Liver (tissue), 9 donors: ENCODE data around the gene ARIH2. TPM values are rescaled to one million over a fixed set of nuclear protein-coding genes. Genes with fewer than 3 reads are reported as not detected.

Experiments used
- DNase-seq: peaks from one replicate; pipeline ENCODE4 v3.0.0-alpha.2; 2017; ENCODE audit warnings: low spot score
- H3K27ac ChIP-seq, 2 donors: one replicate each; pipeline ENCODE4 v1.7.0; 2013; ENCODE audit warnings: inconsistent platforms in 2 of 2, low read length in 2 of 2, control low read depth in 1 of 2, low read depth in 1 of 2, mild to moderate bottlenecking in 1 of 2
- H3K27me3 ChIP-seq, 4 donors: one replicate each; pipeline versions ENCODE4 v1.6.1 to v1.7.0; 2013; ENCODE audit warnings: low read length in 3 of 4, inconsistent platforms in 1 of 4, mild to moderate bottlenecking in 1 of 4, moderate library complexity in 1 of 4; ENCODE audit not compliant: control insufficient read depth in 4 of 4, insufficient read depth in 4 of 4
- H3K36me3 ChIP-seq, 4 donors: one replicate each; pipeline versions ENCODE4 v1.6.1 to v1.7.0; 2013; ENCODE audit warnings: low read length in 3 of 4, mild to moderate bottlenecking in 3 of 4, low read depth in 1 of 4, moderate library complexity in 1 of 4; ENCODE audit not compliant: control insufficient read depth in 4 of 4, insufficient read depth in 3 of 4
- H3K4me1 ChIP-seq, 4 donors: one replicate each; pipeline versions ENCODE4 v1.6.1 to v1.7.0; 2013; ENCODE audit warnings: low read length in 3 of 4, mild to moderate bottlenecking in 3 of 4, moderate library complexity in 1 of 4; ENCODE audit not compliant: control insufficient read depth in 4 of 4, insufficient read depth in 4 of 4
- H3K4me3 ChIP-seq, 3 donors: one replicate each; pipeline versions ENCODE4 v1.6.1 to v1.7.0; 2013; ENCODE audit warnings: low read length in 3 of 3, control low read depth in 1 of 3, low read depth in 1 of 3, mild to moderate bottlenecking in 1 of 3
- H3K9ac ChIP-seq, 2 donors: one replicate each; pipeline ENCODE4 v1.7.0; 2013; ENCODE audit warnings: low read length in 2 of 2, mild to moderate bottlenecking in 2 of 2, moderate library complexity in 2 of 2, control low read depth in 1 of 2, low read depth in 1 of 2
- H3K9me3 ChIP-seq, 4 donors: one replicate each; pipeline versions ENCODE4 v1.6.1 to v1.7.0; 2013; ENCODE audit warnings: low read length in 3 of 4; ENCODE audit not compliant: control insufficient read depth in 4 of 4
- ATF3 ChIP-seq: IDR thresholded peaks from 2 replicates; pipeline ENCODE4 v1.6.1; 2016; ENCODE audit warnings: antibody characterized with exemption
- EGR1 ChIP-seq, 2 donors: IDR thresholded peaks; 2 replicates each; pipeline ENCODE4 v1.6.1; 2016 to 2018; ENCODE audit warnings: antibody characterized with exemption in 2 of 2, low read depth in 2 of 2
- FOXA1 ChIP-seq: IDR thresholded peaks from 2 replicates; pipeline ENCODE4 v1.6.1; 2016; ENCODE audit warnings: antibody characterized with exemption
- FOXA2 ChIP-seq: IDR thresholded peaks from 2 replicates; pipeline ENCODE4 v1.6.1; 2016; ENCODE audit warnings: antibody characterized with exemption
- GABPA ChIP-seq, 2 donors: IDR thresholded peaks in 1 of 2; conservative IDR thresholded peaks in 1 of 2; 2 replicates each; pipeline ENCODE4 v1.6.1; 2016; ENCODE audit warnings: antibody characterized with exemption in 2 of 2, mild to moderate bottlenecking in 1 of 2, moderate library complexity in 1 of 2
- HNF4A ChIP-seq, 2 donors: conservative IDR thresholded peaks; 2 replicates each; pipeline ENCODE4 v1.6.1; 2016; ENCODE audit warnings: antibody characterized with exemption in 2 of 2, mild to moderate bottlenecking in 2 of 2
- HNF4G ChIP-seq: IDR thresholded peaks from 2 replicates; pipeline ENCODE4 v1.6.1; 2016; ENCODE audit warnings: antibody characterized with exemption
- NR2F2 ChIP-seq: IDR thresholded peaks from 2 replicates; pipeline ENCODE4 v1.6.1; 2016; ENCODE audit warnings: antibody characterized with exemption
- RAD21 ChIP-seq, 2 donors: IDR thresholded peaks; 2 replicates each; pipeline ENCODE4 v1.6.1; 2016; ENCODE audit warnings: antibody characterized with exemption in 2 of 2, mild to moderate bottlenecking in 2 of 2
- REST ChIP-seq: IDR thresholded peaks from 2 replicates; pipeline ENCODE4 v1.6.1; 2016; ENCODE audit warnings: antibody characterized with exemption, mild to moderate bottlenecking
- RXRA ChIP-seq, 2 donors: IDR thresholded peaks; 2 replicates each; pipeline ENCODE4 v1.6.1; 2017 to 2018; ENCODE audit warnings: antibody characterized with exemption in 2 of 2, mild to moderate bottlenecking in 1 of 2
- SP1 ChIP-seq: IDR thresholded peaks from 2 replicates; pipeline ENCODE4 v1.6.1; 2018; ENCODE audit warnings: antibody characterized with exemption, mild to moderate bottlenecking
- TAF1 ChIP-seq: conservative IDR thresholded peaks from 2 replicates; pipeline ENCODE4 v1.6.1; 2016; ENCODE audit warnings: antibody characterized with exemption, mild to moderate bottlenecking
- YY1 ChIP-seq: IDR thresholded peaks from 2 replicates; pipeline ENCODE4 v1.6.1; 2016; ENCODE audit warnings: antibody characterized with exemption, mild to moderate bottlenecking
- ZBTB33 ChIP-seq: IDR thresholded peaks from 2 replicates; pipeline ENCODE4 v1.6.1; 2016; ENCODE audit warnings: antibody characterized with exemption
- WGBS: extraction: QIAGEN DNeasy Blood & Tissue Kit; methylation state at CpG from one replicate; pipeline ENCODE4 v1.1.7; 2013; 5-methylcytosine and 5-hydroxymethylcytosine counted together
- polyA plus RNA-seq, 2 donors: library from polyadenylated mRNA; stranded (reverse) in 1 of 2; unstranded in 1 of 2; fragments of 200-250 nt in 1 of 2; fragments of >200 nt in 1 of 2; fragmentation: Nextera tagmentation in 1 of 2; extraction: Ambion mirVana in 1 of 2; gene quantifications; one replicate each; pipeline versions ENCODE4 v1.2.1 to v1.2.3, GENCODE V29; 2013 to 2015
- total RNA-seq, 2 donors: library from RNA; depleted of rRNA; stranded (reverse); fragments of >200 nt; gene quantifications; one replicate each; pipeline ENCODE4 v1.2.3, GENCODE V29; 2014
- TF ChIP-seq, protein P1 (sequence below): IDR thresholded peaks from 2 replicates; pipeline ENCODE4 v1.6.1; 2016; ENCODE audit warnings: antibody characterized with exemption
- TF ChIP-seq, protein P2 (sequence below): fragments of 150-350 bp; IDR thresholded peaks from 2 replicates; pipeline ENCODE4 v1.5.1; 2017; ENCODE audit warnings: improper control_type of control experiment, low read depth, low read length; ENCODE audit not compliant: missing input control
- donor health status: healthy.
- donor health status: healthy.
- donor health status: healthy.
- donor health status: healthy.
- donor health status: healthy.

ARIH2 gene
- total and polyA plus RNA-seq, 4 donors, result 24.8 to 63.5 (median 31.0) TPM

DNA sequence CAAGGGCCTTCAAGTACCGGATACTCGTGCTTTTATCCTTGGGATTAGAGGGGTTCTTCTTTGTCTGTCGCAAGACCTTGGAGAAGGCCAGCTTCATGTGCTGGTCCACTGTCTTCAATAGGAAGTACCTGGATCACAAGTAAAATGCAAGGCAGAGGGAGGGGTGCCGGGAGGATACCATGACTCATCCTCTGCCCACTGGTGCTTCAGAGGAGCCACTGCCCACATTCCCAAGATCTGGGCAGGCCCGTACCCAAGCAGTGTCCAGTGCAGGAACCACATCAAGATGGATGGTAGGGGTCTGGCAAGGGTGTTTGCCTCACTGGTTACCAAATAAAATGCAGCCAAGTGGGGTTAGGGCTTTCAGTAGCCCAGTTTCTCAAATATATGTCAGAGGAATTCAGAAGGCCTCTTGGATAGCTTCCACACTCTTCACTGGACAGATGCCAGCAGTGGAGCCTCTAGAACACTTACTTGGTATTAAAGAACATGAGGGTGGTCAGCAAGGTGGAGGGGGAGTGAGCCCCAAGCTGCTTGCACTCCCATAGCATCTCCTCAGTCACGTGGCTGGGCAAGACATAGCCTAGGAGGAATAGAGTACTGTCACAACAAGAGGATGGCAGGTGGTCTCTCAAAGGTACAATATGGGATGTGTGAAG is 114.1 kb downstream of the ARIH2 start:
- peaks cover 7 to 38% (median 32%) of the 10 kb centered on the region in 4 donors for H3K36me3 ChIP-seq
- 96% methylated on average over 6 of the region's 6 CpGs for WGBS

DNA sequence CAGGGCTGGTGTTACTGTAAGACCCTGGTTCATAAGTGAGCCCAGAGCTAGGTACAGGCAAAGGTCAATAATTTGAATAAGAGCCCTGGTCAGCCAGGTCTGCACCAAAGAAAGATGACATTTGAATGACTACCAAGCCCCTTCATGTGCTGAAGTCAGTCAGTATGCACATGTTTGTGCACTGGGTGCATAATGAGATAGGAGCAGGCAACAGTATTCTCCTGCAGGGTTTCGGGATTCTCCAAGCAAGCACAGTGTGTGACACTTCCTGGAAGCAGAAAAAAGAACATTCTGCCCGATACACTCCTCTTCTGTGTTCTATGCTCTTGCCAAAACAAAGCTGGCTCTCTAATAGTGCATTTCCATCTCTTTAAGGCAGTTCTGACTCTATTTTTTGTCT is 116.0 kb downstream of the ARIH2 start:
- Histone ChIP-seq H3K4me1 (no peaks in the 10 kb centered on the region), H3K4me3 (no peak overlapping the region), H3K9me3 (no peaks in the 10 kb centered on the region), H3K36me3 (peaks cover 9 to 38% (median 32%) of the 10 kb centered on the region in 4 donors), H3K27ac (no peak overlapping the region), H3K9ac (no peak overlapping the region), H3K27me3 (no peaks in the 10 kb centered on the region)
- 90% methylated on average over 2 of the region's 2 CpGs for WGBS
- DNase-seq, result no peak
- no peak for TF ChIP-seq ZBTB33
- no peak for TF ChIP-seq GABPA (IDR thresholded peaks at IDR 0.05 in 1 of 2, conservative IDR thresholded peaks at IDR 0.05 in 1 of 2)
- TF ChIP-seq TAF1, result no peak
- TF ChIP-seq HNF4G, result no peak
- TF ChIP-seq, protein P1, sequence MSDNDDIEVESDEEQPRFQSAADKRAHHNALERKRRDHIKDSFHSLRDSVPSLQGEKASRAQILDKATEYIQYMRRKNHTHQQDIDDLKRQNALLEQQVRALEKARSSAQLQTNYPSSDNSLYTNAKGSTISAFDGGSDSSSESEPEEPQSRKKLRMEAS, result no peak
- TF ChIP-seq FOXA1, result no peak
- TF ChIP-seq, protein P2, sequence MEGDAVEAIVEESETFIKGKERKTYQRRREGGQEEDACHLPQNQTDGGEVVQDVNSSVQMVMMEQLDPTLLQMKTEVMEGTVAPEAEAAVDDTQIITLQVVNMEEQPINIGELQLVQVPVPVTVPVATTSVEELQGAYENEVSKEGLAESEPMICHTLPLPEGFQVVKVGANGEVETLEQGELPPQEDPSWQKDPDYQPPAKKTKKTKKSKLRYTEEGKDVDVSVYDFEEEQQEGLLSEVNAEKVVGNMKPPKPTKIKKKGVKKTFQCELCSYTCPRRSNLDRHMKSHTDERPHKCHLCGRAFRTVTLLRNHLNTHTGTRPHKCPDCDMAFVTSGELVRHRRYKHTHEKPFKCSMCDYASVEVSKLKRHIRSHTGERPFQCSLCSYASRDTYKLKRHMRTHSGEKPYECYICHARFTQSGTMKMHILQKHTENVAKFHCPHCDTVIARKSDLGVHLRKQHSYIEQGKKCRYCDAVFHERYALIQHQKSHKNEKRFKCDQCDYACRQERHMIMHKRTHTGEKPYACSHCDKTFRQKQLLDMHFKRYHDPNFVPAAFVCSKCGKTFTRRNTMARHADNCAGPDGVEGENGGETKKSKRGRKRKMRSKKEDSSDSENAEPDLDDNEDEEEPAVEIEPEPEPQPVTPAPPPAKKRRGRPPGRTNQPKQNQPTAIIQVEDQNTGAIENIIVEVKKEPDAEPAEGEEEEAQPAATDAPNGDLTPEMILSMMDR, result no peak
- TF ChIP-seq HNF4A (conservative IDR thresholded peaks at IDR 0.05), result no peak

More for the DNA sequence above, 114.1 kb downstream of the ARIH2 start:
- TF ChIP-seq ATF3, result no peak
- no peak for TF ChIP-seq FOXA1
- no peak for TF ChIP-seq HNF4G
- TF ChIP-seq, protein P1, result no peak
- TF ChIP-seq REST, result no peak
- no peak for TF ChIP-seq FOXA2
- no peak for TF ChIP-seq GABPA (IDR thresholded peaks at IDR 0.05 in 1 of 2, conservative IDR thresholded peaks at IDR 0.05 in 1 of 2)
- TF ChIP-seq RAD21 (IDR thresholded peaks at IDR 0.05), result no peak
- TF ChIP-seq SP1, result no peak
- TF ChIP-seq YY1, result no peak
- TF ChIP-seq NR2F2, result no peak
- TF ChIP-seq, protein P2, result no peak
- no peak for TF ChIP-seq TAF1
- no peak for TF ChIP-seq RXRA (IDR thresholded peaks at IDR 0.05)
- TF ChIP-seq EGR1 (IDR thresholded peaks at IDR 0.05; ENCODE audit: low read depth in 2 of 2), result no peak
- no peak for TF ChIP-seq HNF4A (conservative IDR thresholded peaks at IDR 0.05)
- Histone ChIP-seq H3K4me3 (no peak overlapping the region), H3K27ac (no peak overlapping the region), H3K27me3 (no peaks in the 10 kb centered on the region), H3K9ac (no peak overlapping the region), H3K9me3 (no peaks in the 10 kb centered on the region), H3K4me1 (peaks cover 0 to 16% (median 10%) of the 10 kb centered on the region in 4 donors)
- DNase-seq, result no peak
